Neuron (in vitro differentiated cells): Measurements from ENCODE around the gene TNFRSF1B.

Experiments
- H2AFZ ChIP-seq: one replicate; pipeline ENCODE4 v1.6.1; 2013; ENCODE audit warnings: low read depth, mild to moderate bottlenecking, inconsistent platforms, low read length, moderate library complexity
- H3K27me3 ChIP-seq: one replicate; pipeline ENCODE4 v1.6.1; 2013; ENCODE audit warnings: low read length; ENCODE audit not compliant: insufficient read depth
- H3K36me3 ChIP-seq: one replicate; pipeline ENCODE4 v1.6.1; 2013; ENCODE audit warnings: low read length; ENCODE audit not compliant: insufficient read depth
- H3K4me1 ChIP-seq: one replicate; pipeline ENCODE4 v1.6.1; 2013; ENCODE audit warnings: low read length; ENCODE audit not compliant: insufficient read depth
- H3K4me3 ChIP-seq: 2 replicates; pipeline ENCODE4 v1.5.1; 2013; ENCODE audit warnings: mild to moderate bottlenecking, low read length, moderate library complexity
- H3K9me3 ChIP-seq: one replicate; pipeline ENCODE4 v1.6.1; 2013; ENCODE audit warnings: low read length

The TNFRSF1B gene

GRCh38 chr1:12166834-12167492, at the start of gene TNFRSF1B:
TNFRSF1B (plus strand) TSS chr1:12166991; CDS start chr1:12167092, 101 bp downstream.
- Histone ChIP-seq H2AFZ (no peak within 1 kb of the TSS), H3K27me3 (peaks cover 35% of the 10 kb centered on the region), H3K4me1 (peaks cover 4% of the 10 kb centered on the region), H3K9me3 (no peaks in the 10 kb centered on the region), H3K36me3 (no peaks in the 10 kb centered on the region), H3K4me3 (no peak within 1 kb of the TSS)

- Histone ChIP-seq H3K4me3 (no peak overlapping the region), H3K4me1 (peaks cover 7% of the 10 kb centered on the region), H3K27me3 (no peaks in the 10 kb centered on the region), H3K36me3 (no peaks in the 10 kb centered on the region), H3K9me3 (no peaks in the 10 kb centered on the region), H2AFZ (no peak overlapping the region)
These were observed 45.4 kb upstream of the TNFRSF1B start for GRCh38 chr1:12121212-12122003.

- peaks cover 7% of the 10 kb centered on the region for H3K4me1 ChIP-seq
- H3K4me3 ChIP-seq: no peak overlapping the region
- no peak overlapping the region for H2AFZ ChIP-seq
- no peaks in the 10 kb centered on the region for H3K36me3 ChIP-seq
- H3K9me3 ChIP-seq: no peaks in the 10 kb centered on the region
- H3K27me3 ChIP-seq: no peaks in the 10 kb centered on the region
These were observed 43.6 kb upstream of the TNFRSF1B start for GRCh38 chr1:12123172-12123571.

- Histone ChIP-seq H3K4me1 (peaks cover 7% of the 10 kb centered on the region), H2AFZ (no peak overlapping the region), H3K27me3 (no peaks in the 10 kb centered on the region), H3K36me3 (no peaks in the 10 kb centered on the region), H3K4me3 (no peak overlapping the region), H3K9me3 (no peaks in the 10 kb centered on the region)
These were observed 41.9 kb upstream of the TNFRSF1B start for GRCh38 chr1:12124693-12125421.

GRCh38 chr1:12125422-12126355, 41.1 kb upstream of the TNFRSF1B start:
- H3K4me3 ChIP-seq: no peak overlapping the region
- no peaks in the 10 kb centered on the region for H3K27me3 ChIP-seq
- H3K9me3 ChIP-seq: no peaks in the 10 kb centered on the region
- no peaks in the 10 kb centered on the region for H3K36me3 ChIP-seq
- H2AFZ ChIP-seq: no peak overlapping the region
- peaks cover 7% of the 10 kb centered on the region for H3K4me1 ChIP-seq

- no peak overlapping the region for H2AFZ ChIP-seq
- H3K4me3 ChIP-seq: no peak overlapping the region
- peaks cover 7% of the 10 kb centered on the region for H3K4me1 ChIP-seq
- no peaks in the 10 kb centered on the region for H3K9me3 ChIP-seq
- H3K27me3 ChIP-seq: no peaks in the 10 kb centered on the region
- no peaks in the 10 kb centered on the region for H3K36me3 ChIP-seq
These were observed 40.0 kb upstream of the TNFRSF1B start for GRCh38 chr1:12126781-12127180.

GRCh38 chr1:12127206-12127810, 39.5 kb upstream of the TNFRSF1B start:
- H3K9me3 ChIP-seq: no peaks in the 10 kb centered on the region
- H2AFZ ChIP-seq: no peak overlapping the region
- H3K4me1 ChIP-seq: peaks cover 7% of the 10 kb centered on the region
- H3K36me3 ChIP-seq: no peaks in the 10 kb centered on the region
- no peak overlapping the region for H3K4me3 ChIP-seq
- no peaks in the 10 kb centered on the region for H3K27me3 ChIP-seq

GRCh38 chr1:12128120-12128519, 38.7 kb upstream of the TNFRSF1B start:
- Histone ChIP-seq H3K9me3 (no peaks in the 10 kb centered on the region), H3K4me1 (peaks cover 7% of the 10 kb centered on the region), H3K4me3 (no peak overlapping the region), H2AFZ (no peak overlapping the region), H3K36me3 (no peaks in the 10 kb centered on the region), H3K27me3 (no peaks in the 10 kb centered on the region)

GRCh38 chr1:12129624-12130023, 37.2 kb upstream of the TNFRSF1B start:
- peaks cover 7% of the 10 kb centered on the region for H3K4me1 ChIP-seq
- no peaks in the 10 kb centered on the region for H3K36me3 ChIP-seq
- no peaks in the 10 kb centered on the region for H3K9me3 ChIP-seq
- no peak overlapping the region for H3K4me3 ChIP-seq
- H3K27me3 ChIP-seq: no peaks in the 10 kb centered on the region
- no peak overlapping the region for H2AFZ ChIP-seq

- H3K4me1 ChIP-seq: no peaks in the 10 kb centered on the region
- H3K9me3 ChIP-seq: no peaks in the 10 kb centered on the region
- no peak overlapping the region for H3K4me3 ChIP-seq
- H2AFZ ChIP-seq: no peak overlapping the region
- no peaks in the 10 kb centered on the region for H3K27me3 ChIP-seq
- no peaks in the 10 kb centered on the region for H3K36me3 ChIP-seq
These were observed 36.2 kb upstream of the TNFRSF1B start for GRCh38 chr1:12130466-12131130.

GRCh38 chr1:12132078-12132477, 34.7 kb upstream of the TNFRSF1B start:
- Histone ChIP-seq H2AFZ (no peak overlapping the region), H3K4me1 (no peaks in the 10 kb centered on the region)

GRCh38 chr1:12134716-12135115, 32.1 kb upstream of the TNFRSF1B start:
- Histone ChIP-seq H2AFZ (no peak overlapping the region), H3K36me3 (no peaks in the 10 kb centered on the region), H3K4me1 (no peaks in the 10 kb centered on the region)

More at GRCh38 chr1:12132078-12132477, 34.7 kb upstream of the TNFRSF1B start:
- no peaks in the 10 kb centered on the region for H3K9me3 ChIP-seq
- no peak overlapping the region for H3K4me3 ChIP-seq
- H3K36me3 ChIP-seq: no peaks in the 10 kb centered on the region
- no peaks in the 10 kb centered on the region for H3K27me3 ChIP-seq

More at GRCh38 chr1:12134716-12135115, 32.1 kb upstream of the TNFRSF1B start:
- H3K4me3 ChIP-seq: no peak overlapping the region
- no peaks in the 10 kb centered on the region for H3K27me3 ChIP-seq
- H3K9me3 ChIP-seq: no peaks in the 10 kb centered on the region
